Measurements from ENCODE around the gene ACE.
"Not testable (repeated sequence)": the region's sequence is repeated elsewhere in the genome, so short reads cannot be mapped to it uniquely, and the experiment has no call there.

ACE gene

GRCh38 chr17:63445065-63445464, 31.8 kb upstream of the ACE start:
- DNase-seq = peak; percentile 53

- DNase-seq = peak; percentile 85
Observed at GRCh38 chr17:63445571-63445953, 31.3 kb upstream of the ACE start.

GRCh38 chr17:63445954-63446752, 30.7 kb upstream of the ACE start, which contains the start of gene CYB561:
Gene CYB561 (minus strand): TSS chr17:63446306. CDS start chr17:63437547, 8,759 bp downstream.
- DNase-seq = peak; percentile 92

GRCh38 chr17:63446753-63447470, 29.9 kb upstream of the ACE start:
- DNase-seq = peak; percentile 88

GRCh38 chr17:63447471-63448009, 29.3 kb upstream of the ACE start:
- peak; percentile 76 for DNase-seq

- no peak for DNase-seq
Observed at GRCh38 chr17:63448655-63449054, 28.2 kb upstream of the ACE start.

GRCh38 chr17:63450551-63450950, 26.3 kb upstream of the ACE start:
- no peak for DNase-seq

- no peak for DNase-seq
Observed at GRCh38 chr17:63451150-63451549, 25.7 kb upstream of the ACE start.

GRCh38 chr17:63452046-63452961, 24.6 kb upstream of the ACE start:
- DNase-seq = no peak

- DNase-seq = no peak
Observed at GRCh38 chr17:63452962-63453551, 23.8 kb upstream of the ACE start.

GRCh38 chr17:63454357-63454756, 22.5 kb upstream of the ACE start:
- not testable (repeated sequence) for DNase-seq

- no peak for DNase-seq
Observed at GRCh38 chr17:63454915-63455314, 21.9 kb upstream of the ACE start.

- DNase-seq = peak; percentile 64
Observed at GRCh38 chr17:63455417-63455816, 21.4 kb upstream of the ACE start.

- no peak for DNase-seq
Observed at GRCh38 chr17:63458478-63458877, 18.4 kb upstream of the ACE start.

- no peak for DNase-seq
Observed at GRCh38 chr17:63460018-63460417, 16.8 kb upstream of the ACE start.

GRCh38 chr17:63463771-63464170, 13.1 kb upstream of the ACE start:
- no peak for DNase-seq

GRCh38 chr17:63464691-63465236, 12.1 kb upstream of the ACE start:
- DNase-seq = no peak

GRCh38 chr17:63468099-63468498, 8.8 kb upstream of the ACE start:
- not testable (repeated sequence) for DNase-seq

GRCh38 chr17:63474174-63474573, 2.7 kb upstream of the ACE start:
- DNase-seq = peak; percentile 28

- no peak for DNase-seq
Observed at GRCh38 chr17:63474586-63475460, 2.0 kb upstream of the ACE start.

All from DMS53 (cell line).